HG03565 (cell line): Measurements from ENCODE around the gene SDK2.
"Not testable (repeated sequence)": the region's sequence is repeated elsewhere in the genome, so short reads cannot be mapped to it uniquely, and the experiment has no call there.

Experiments
- ATAC-seq: cut with Tn5 transposase; IDR thresholded peaks from one replicate; pipeline ENCODE4 v1.9.1; 2021; ENCODE audit warnings: mild to moderate bottlenecking, moderate library complexity; ENCODE audit not compliant: unreplicated experiment

The SDK2 gene

DNA sequence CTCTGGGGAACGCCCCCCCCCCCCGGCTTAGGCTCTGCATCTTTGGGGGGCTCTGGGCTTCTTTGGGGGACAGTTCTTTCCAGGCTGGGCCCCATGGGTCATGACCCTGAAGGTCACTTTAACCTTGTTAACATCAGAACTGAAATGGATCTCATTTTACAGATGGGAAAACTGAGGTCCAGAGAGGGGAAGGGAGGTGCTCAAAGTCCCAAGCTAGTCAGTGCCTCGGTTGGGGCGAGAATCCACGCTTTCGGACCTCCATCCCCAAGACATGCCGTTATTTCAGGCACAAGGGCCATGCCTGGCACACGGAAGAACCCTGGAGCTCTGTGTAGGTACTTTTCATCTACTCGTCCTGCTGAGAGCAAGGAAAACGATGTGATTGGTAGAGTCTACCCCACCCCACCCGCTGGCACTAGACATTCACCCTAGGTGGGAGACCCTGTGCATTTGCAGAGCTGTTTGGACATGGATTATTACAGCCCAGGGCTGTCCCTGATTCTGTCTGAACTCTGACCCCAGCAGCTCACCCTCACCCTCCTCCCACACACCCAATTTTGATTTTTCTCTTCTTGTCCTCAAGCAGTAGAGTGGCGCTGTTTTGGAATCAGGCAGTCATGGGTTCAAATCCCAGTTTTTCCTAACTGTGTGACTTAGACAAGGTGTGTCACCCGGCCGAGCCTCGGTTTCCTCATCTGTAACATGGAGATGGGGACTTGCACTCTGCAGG is 177.4 kb downstream of the SDK2 start:
- no peak for ATAC-seq

GRCh38 chr17:73465953-73466230 is 178.4 kb downstream of the SDK2 start:
- no peak for ATAC-seq

GRCh38 chr17:73465130-73465952 is 178.9 kb downstream of the SDK2 start:
- ATAC-seq: no peak

GRCh38 chr17:73464447-73464846 is 179.8 kb downstream of the SDK2 start:
- no peak for ATAC-seq

- no peak for ATAC-seq
Measured at GRCh38 chr17:73463821-73464220, 180.4 kb downstream of the SDK2 start.

- ATAC-seq: no peak
Measured at GRCh38 chr17:73462823-73463222, 181.4 kb downstream of the SDK2 start.

DNA sequence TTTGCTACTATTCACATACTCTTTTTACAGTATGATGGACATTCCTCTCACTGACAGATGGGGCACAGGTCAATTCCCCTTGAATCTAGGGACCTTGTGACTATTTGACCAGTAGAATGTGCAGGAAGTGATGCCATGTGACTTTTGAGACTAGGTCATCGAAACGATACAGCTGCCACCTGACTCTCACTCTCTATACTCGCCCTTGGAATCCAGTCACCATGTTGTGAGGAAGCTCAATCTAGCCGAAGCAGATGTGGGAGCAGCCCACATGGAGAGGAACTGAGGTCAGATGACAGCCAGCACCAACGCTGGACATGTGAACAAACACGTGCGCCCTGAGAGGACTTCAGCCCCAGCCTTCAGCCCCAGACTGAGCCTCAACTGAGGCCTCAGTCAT is 184.3 kb downstream of the SDK2 start:
- ATAC-seq: no peak

DNA sequence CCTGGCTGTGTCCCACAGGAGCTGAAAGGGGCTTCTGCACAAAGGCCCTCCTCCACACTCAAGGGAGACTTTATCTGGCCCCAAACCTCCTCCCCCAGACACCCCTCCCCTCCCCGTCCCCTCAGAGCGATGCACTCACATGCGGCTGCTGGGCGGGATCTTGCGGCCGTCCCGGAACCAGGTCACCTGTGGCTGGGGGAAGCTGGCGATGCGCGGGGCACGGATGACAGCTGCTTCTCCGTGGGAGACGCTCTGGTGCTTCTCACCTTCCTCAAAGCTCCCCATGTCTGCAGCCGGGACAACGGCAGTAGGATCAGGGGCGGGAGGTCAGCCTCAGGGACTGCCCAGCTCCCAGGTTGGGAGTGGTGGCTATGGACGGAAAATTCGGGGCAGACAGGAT is 188.5 kb downstream of the SDK2 start:
- ATAC-seq: no peak

- no peak for ATAC-seq
Measured at GRCh38 chr17:73455050-73455687, 189.1 kb downstream of the SDK2 start.

GRCh38 chr17:73453494-73453893 is 190.8 kb downstream of the SDK2 start:
- ATAC-seq: not testable (repeated sequence)

DNA sequence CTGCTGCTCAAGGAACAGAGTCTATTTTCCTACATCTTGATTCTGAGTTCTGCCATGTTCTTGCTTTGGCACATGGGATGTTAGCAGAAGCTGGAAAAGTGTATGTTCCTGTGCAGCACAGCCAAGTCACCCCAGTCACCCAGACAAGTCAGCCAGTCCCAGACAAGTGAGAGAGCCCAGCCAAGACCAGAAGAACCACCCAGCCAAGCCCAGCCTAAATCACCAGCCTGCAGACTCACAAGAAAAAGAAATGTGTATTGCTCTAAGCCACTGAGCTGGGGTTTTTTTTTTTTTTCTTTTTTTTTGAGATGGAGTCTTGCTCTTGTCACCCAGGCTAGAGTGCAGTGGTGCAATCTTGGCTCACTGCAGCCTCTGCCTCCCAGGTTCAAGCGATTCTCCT is 191.2 kb downstream of the SDK2 start:
- ATAC-seq: no peak

DNA sequence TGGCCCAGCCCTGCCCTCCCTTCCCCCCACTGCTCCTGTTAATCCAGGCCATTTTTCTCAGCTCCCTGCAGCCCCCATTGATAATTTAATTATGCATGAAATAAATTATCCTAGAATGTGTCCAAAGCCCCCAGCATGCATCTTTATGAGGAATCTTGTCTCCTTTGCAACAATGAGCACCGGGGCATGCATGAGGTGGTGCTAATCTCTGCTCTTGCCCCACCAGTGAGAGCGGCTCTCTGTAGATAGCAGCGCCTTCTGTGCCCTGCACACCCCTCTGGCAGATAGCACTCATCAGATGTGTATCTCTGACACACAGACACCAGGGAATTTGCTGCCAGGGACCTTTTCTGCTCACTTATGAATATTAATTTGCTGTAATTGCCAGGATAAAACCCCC is 192.2 kb downstream of the SDK2 start:
- no peak for ATAC-seq

DNA sequence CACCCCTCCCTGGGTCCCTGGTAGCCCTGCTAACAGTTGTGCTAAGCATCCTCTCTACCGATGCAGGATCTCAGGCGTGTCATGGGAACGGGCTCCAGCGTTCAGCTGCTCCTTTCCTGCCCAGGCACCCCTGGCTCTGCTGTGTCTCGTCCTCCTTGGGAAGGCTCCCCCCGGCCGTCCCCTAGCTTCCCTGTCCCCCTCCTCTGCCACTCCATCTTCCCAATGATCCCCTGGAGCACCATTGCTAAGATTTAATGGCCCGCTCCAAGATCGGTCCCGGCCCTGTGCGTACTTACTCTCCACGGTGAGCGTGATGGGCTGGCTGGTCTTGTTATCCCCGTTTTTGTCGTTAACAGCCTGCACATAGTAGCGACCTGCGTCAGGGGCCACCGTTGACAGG is 196.9 kb downstream of the SDK2 start:
- ATAC-seq: no peak

DNA sequence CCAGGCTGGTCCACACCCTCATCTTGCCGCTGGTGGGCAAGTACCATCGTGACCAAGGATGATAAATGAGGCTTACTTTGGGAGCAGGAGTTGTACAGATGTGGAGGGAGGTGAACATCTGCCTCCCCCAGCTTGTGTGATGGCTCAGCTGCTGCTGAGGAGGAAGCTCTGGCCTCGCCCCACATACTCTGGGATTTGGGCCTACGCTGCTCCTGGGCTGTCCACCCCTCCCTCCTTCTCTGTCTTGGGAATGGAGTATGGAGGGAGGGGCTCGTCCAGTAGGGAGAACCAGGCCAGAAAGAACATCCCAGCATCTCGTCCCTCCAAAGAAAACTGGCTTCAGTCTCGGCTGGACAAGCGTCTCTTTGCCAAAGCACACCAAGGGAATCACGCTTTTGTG is 197.6 kb downstream of the SDK2 start:
- no peak for ATAC-seq

DNA sequence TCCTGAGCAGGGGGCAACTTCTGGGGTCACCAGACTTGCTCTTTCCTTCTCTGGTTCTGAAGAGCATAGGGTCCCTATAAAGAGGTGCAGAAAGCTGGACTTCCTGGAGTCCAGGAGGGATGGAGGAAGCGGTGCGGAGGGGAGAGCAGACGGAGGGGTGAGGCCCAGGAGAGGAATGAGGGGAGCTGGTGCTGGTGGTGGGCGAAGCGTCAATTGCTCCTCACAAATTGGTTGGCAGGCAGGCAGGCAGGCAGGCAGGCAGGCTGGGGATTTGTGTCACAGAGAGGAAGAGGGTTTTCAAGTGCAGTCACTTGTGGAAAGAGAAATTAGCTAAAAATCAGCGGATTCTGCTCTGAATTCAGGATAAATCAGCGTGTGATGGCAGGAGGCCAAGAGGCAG is 198.8 kb downstream of the SDK2 start:
- no peak for ATAC-seq

DNA sequence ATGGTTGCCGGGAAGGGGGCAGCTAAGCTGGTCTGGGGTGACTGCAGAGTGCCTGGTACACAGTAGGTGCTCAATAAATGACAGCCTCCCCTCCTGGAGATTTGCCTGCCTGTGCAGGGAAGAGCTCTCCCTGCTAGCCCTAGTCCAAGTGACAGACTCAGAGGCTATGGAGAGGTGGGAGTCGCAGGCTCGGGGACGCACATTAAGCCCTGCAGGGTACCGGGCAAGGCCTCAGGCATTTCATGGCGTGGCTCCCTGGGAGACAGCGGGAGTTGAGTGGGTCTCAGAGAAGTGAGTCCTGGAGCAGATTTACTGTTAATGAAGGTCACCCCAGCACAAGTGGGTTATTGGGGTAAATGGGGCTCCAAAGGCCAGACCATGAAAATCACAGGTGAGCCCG is 200.2 kb downstream of the SDK2 start:
- no peak for ATAC-seq

- ATAC-seq: no peak
Measured at GRCh38 chr17:73439597-73439996, 204.6 kb downstream of the SDK2 start.

GRCh38 chr17:73437826-73438225 is 206.4 kb downstream of the SDK2 start:
- no peak for ATAC-seq

DNA sequence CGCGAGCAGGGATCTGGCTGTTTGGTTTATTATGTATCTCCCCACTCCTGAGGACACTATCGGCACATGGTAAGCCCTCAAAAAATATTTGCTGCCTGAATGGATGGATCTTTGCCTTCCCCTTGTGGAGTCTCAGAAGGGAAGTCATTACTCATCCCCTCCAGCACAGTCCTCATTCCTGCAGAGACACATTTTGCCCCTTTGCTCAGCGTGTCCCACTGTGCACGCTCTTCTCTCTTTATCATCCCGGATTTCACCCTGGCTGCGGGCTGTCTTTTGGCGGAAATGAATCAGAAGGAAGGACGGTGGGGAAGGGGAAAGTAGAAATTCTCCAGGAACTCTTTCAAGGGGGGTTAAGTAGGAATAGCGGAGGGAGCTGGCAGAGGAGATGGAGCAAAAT is 207.3 kb downstream of the SDK2 start:
- ATAC-seq: no peak

GRCh38 chr17:73435412-73435811 is 208.8 kb downstream of the SDK2 start:
- no peak for ATAC-seq

DNA sequence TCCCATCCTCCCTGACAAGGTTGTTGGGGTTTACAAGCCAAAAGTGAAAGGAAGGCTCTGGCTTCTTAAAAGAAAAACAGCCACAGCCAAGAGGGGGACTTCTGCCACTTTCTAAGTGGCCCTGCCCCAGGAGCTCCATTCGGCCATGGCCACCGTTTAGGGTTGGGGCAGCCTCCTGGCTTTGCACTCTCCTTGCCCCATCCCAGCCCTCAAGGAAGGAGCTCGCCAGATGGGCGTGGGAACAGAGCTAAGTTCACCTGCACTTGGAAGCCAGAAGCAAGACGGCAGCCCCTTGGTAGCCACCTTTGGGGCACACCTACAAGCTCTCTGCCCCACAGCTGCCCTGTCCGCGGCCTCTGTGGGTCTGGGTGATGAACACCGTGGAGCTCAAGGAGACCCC is 210.1 kb downstream of the SDK2 start:
- no peak for ATAC-seq

- no peak for ATAC-seq
Measured at GRCh38 chr17:73433501-73433900, 210.7 kb downstream of the SDK2 start.
